ENCODE data around the gene MAST4.

Gene MAST4

DNA sequence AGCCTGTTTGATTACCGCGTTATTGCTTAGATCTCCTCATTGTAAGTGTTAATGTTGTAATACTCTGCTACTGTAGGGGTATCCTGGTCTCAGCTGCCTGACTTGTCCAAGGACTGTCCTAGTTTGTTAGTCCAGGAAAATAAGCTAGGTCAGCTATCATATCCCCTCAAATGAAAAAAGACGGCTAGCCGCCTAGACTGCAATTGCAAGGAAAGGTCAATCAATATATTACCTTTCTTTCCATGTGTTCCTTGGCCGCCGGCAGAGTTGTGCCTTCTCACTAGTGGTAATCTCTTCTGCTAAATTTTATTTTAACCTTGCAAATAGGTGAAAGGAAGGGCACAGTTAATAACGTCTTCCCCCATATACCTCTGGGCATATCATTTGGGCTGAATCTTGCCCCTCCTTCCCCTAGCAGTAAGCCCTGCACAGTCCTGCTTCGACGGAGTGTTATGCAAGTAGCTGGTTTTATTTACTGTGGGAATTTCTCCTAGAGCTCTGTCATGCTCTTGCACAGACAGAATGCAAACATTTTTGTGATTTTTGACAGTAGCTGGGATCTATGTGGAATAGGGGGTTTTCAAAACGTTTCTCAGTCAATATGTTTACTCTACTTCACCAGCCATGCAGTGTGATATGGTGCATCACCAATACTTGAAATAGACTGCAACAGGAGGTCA lies 288.5 kb downstream of the MAST4 start:
- TF ChIP-seq CTCF (IDR thresholded peaks at IDR 0.05; ENCODE audit: insufficient read depth, low read length, poor library complexity, severe bottlenecking), result no peak
- H3K27me3 ChIP-seq (replicated peaks; ENCODE audit: control insufficient read depth, insufficient read depth, low read length), result no peaks in the 10 kb centered on the region
- no peak overlapping the region for H3K4me3 ChIP-seq (replicated peaks; ENCODE audit: low read depth, low read length)
- no peak for DNase-seq (ENCODE audit: extremely low read depth, insufficient read length)
- H3K36me3 ChIP-seq (ENCODE audit: control insufficient read depth, insufficient read depth, low read length), result no peaks in the 10 kb centered on the region

- Histone ChIP-seq H3K4me3 (replicated peaks; ENCODE audit: low read depth, low read length) (no peak overlapping the region), H3K27me3 (replicated peaks; ENCODE audit: control insufficient read depth, insufficient read depth, low read length) (no peaks in the 10 kb centered on the region), H3K36me3 (ENCODE audit: control insufficient read depth, insufficient read depth, low read length) (no peaks in the 10 kb centered on the region)
- TF ChIP-seq CTCF (IDR thresholded peaks at IDR 0.05; ENCODE audit: insufficient read depth, low read length, poor library complexity, severe bottlenecking), result no peak
- DNase-seq (ENCODE audit: extremely low read depth, insufficient read length), result no peak
These were observed 290.7 kb downstream of the MAST4 start for GRCh38 chr5:66886941-66887340.

- TF ChIP-seq CTCF (IDR thresholded peaks at IDR 0.05; ENCODE audit: insufficient read depth, low read length, poor library complexity, severe bottlenecking), result no peak
- DNase-seq (ENCODE audit: extremely low read depth, insufficient read length), result no peak
- H3K27me3 ChIP-seq (replicated peaks; ENCODE audit: control insufficient read depth, insufficient read depth, low read length), result no peaks in the 10 kb centered on the region
These were observed 292.4 kb downstream of the MAST4 start for GRCh38 chr5:66888613-66889012.

GRCh38 chr5:66889056-66889455 lies 292.9 kb downstream of the MAST4 start:
- no peak for TF ChIP-seq CTCF (IDR thresholded peaks at IDR 0.05; ENCODE audit: insufficient read depth, low read length, poor library complexity, severe bottlenecking)

More at GRCh38 chr5:66888613-66889012, 292.4 kb downstream of the MAST4 start:
- no peak overlapping the region for H3K4me3 ChIP-seq (replicated peaks; ENCODE audit: low read depth, low read length)
- no peaks in the 10 kb centered on the region for H3K36me3 ChIP-seq (ENCODE audit: control insufficient read depth, insufficient read depth, low read length)

DNA sequence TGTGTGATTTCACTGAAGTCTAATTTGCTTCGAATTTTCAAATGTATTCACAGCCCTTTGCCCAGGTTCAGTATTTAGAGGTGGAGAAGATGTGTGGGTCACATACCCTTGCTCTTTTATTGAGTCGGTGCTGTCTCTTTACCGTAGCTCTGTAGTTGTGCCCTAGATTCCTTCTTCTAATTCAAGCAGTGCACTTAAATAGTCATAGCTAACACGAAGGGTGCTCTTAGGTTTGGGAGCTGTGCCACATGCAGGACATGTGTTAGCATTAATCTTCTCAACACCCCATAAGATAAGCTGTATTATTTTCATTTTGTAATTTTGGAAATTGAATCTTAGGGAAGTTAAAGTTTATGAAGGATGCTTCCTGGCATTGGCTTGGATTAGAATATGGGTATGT lies 293.3 kb downstream of the MAST4 start:
- Histone ChIP-seq H3K4me3 (replicated peaks; ENCODE audit: low read depth, low read length) (no peak overlapping the region), H3K27me3 (replicated peaks; ENCODE audit: control insufficient read depth, insufficient read depth, low read length) (no peaks in the 10 kb centered on the region), H3K36me3 (ENCODE audit: control insufficient read depth, insufficient read depth, low read length) (no peaks in the 10 kb centered on the region)
- DNase-seq (ENCODE audit: extremely low read depth, insufficient read length), result no peak
- TF ChIP-seq CTCF (IDR thresholded peaks at IDR 0.05; ENCODE audit: insufficient read depth, low read length, poor library complexity, severe bottlenecking), result no peak

More at GRCh38 chr5:66889056-66889455, 292.9 kb downstream of the MAST4 start:
- no peak for DNase-seq (ENCODE audit: extremely low read depth, insufficient read length)
- no peaks in the 10 kb centered on the region for H3K27me3 ChIP-seq (replicated peaks; ENCODE audit: control insufficient read depth, insufficient read depth, low read length)
- no peaks in the 10 kb centered on the region for H3K36me3 ChIP-seq (ENCODE audit: control insufficient read depth, insufficient read depth, low read length)
- H3K4me3 ChIP-seq (replicated peaks; ENCODE audit: low read depth, low read length), result no peak overlapping the region

Data from GM06990 (cell line).